NCI-H2171 treated with DMSO at 0.1 percent for 48 hours (cell line): Measurements from ENCODE around the gene PHEX.
A peak's percentile ranks its signal among the peaks of the same experiment; 100 is the strongest.
"Not testable (repeated sequence)": the region's sequence is repeated elsewhere in the genome, so short reads cannot be mapped to it uniquely, and the experiment has no call there.

Experiments used
- DNase-seq: peaks from one replicate; lab custom pipeline; 2025; lab: John Stamatoyannopoulos, UW

Gene PHEX

GRCh38 chrX:22246620-22247019 lies 214.5 kb downstream of the PHEX start:
- DNase-seq: no peak

- DNase-seq: no peak
Measured at GRCh38 chrX:22247169-22247568, 215.0 kb downstream of the PHEX start.

GRCh38 chrX:22248401-22248800 lies 216.3 kb downstream of the PHEX start:
- no peak for DNase-seq

- DNase-seq: no peak
Measured at GRCh38 chrX:22249371-22249770, 217.2 kb downstream of the PHEX start.

- peak; percentile 68 for DNase-seq
Measured at GRCh38 chrX:22268706-22269105, 236.6 kb downstream of the PHEX start.

- no peak for DNase-seq
Measured at GRCh38 chrX:22272613-22273012, 240.5 kb downstream of the PHEX start, which contains the start of gene CBLL2. Gene CBLL2, plus strand, starts transcription at chrX:22272913. Its CDS starts 79 bp downstream, at chrX:22272992.

GRCh38 chrX:22273714-22274317 lies 241.7 kb downstream of the PHEX start:
- DNase-seq: no peak

- DNase-seq: no peak
Measured at GRCh38 chrX:22276781-22277180, 244.7 kb downstream of the PHEX start.

GRCh38 chrX:22278375-22278774 lies 246.2 kb downstream of the PHEX start:
- DNase-seq: no peak

- not testable (repeated sequence) for DNase-seq
Measured at GRCh38 chrX:22289209-22289608, 257.1 kb downstream of the PHEX start.

GRCh38 chrX:22296871-22297270 lies 264.7 kb downstream of the PHEX start:
- DNase-seq: no peak

GRCh38 chrX:22300130-22300529 lies 268.0 kb downstream of the PHEX start:
- DNase-seq: peak; percentile 62
